DMS79 treated with DMSO at 0.1 percent for 48 hours (cell line): ENCODE measurements around the gene USP15.
"Not testable (repeated sequence)": the region's sequence is repeated elsewhere in the genome, so short reads cannot be mapped to it uniquely, and the experiment has no call there.

Source experiments
- DNase-seq: peaks from one replicate; lab custom pipeline; 2025; lab: John Stamatoyannopoulos, UW

The USP15 gene

GRCh38 chr12:62328296-62328921 is 68.2 kb downstream of the USP15 start:
- DNase-seq, result no peak

DNA sequence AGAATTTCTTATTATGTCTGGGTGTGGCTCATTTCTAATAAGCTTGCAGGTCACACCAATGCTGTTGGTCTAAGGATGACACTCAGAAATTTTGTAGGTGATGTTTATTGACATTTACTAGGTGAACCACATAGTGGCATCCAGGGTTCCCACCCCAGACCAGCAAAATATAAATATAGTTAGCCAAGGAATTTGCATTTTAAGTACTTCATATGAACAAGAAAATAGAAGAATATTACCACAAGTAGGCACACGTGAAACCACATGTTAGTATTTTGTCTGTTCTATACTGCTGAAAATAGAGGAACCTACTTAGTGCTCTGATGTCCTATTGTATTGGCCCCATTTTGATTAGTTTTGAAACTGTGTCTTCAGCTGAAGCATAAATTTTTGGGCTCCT is 71.1 kb downstream of the USP15 start:
- no peak for DNase-seq

- no peak for DNase-seq
Measured at GRCh38 chr12:62332598-62332997, 72.4 kb downstream of the USP15 start.

DNA sequence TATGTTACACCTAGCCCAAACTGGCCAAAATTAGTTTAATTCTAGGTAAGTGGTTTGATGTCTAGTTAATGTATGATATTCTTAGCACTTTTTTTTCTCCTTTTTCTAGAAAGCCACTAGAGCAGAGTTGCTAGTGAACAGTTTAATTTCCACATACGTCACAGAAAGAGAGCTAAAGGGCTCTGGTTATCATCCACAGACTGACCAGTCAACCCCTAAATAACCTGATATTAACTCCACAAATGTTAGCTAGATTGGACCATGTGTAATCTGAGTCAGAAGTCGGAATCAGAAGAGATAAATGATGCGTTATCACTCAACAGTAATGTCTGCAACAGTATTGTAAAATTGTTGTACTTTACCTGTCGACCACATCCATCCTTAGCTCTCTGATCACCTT is 74.9 kb downstream of the USP15 start:
- no peak for DNase-seq

DNA sequence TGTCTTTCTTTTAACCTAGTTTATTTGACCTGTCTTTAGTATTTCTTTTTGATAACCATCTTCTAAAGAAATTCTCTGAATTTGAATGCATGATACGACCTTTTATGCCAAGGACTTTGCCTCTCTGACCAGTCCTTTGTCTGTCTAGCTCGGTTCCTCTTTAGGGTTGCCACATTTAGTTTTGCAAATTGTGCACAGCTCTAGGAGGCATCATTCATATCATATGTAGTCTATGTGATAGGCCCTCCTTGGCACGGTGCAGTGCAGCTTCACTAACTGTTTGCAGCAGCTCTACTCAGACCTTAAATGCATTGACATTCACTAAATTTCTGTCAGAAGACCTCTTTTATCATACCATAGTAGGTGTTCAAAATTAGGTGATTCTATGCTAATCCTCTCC is 75.6 kb downstream of the USP15 start:
- no peak for DNase-seq

GRCh38 chr12:62337643-62338042 is 77.4 kb downstream of the USP15 start:
- DNase-seq, result not testable (repeated sequence)

DNA sequence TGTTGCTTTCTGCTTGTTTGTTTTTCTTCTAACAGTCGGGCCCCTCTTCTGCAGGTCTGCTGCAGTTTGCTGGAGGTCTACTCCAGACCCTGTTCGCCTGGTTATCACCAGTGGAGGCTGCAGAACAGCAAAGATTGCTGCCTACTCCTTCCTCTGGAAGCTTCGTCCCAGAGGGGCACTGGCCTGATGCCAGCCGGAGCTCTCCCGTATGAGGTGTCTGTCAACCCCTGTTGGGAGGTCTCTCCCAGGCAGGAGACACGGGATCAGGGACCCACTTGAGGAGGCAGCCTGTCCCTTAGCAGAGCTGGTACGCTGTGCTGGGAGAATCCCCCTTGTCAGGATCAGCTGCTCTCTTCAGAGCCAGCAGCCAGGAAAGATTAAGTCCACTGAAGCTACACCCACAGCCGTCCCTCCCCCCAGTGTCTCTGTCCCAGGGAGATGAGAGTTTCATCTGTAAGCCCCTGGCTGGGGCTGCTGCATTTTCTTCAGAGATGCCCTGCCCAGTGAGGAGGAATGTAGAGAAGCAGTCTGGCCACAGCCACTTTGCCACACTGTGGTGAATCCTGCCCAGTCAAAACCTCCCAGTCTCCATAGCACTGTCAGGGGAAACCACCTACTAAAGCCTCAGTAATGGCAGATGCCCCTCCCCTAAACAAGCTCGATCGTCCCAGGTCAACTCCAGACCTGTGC is 82.6 kb downstream of the USP15 start:
- not testable (repeated sequence) for DNase-seq

DNA sequence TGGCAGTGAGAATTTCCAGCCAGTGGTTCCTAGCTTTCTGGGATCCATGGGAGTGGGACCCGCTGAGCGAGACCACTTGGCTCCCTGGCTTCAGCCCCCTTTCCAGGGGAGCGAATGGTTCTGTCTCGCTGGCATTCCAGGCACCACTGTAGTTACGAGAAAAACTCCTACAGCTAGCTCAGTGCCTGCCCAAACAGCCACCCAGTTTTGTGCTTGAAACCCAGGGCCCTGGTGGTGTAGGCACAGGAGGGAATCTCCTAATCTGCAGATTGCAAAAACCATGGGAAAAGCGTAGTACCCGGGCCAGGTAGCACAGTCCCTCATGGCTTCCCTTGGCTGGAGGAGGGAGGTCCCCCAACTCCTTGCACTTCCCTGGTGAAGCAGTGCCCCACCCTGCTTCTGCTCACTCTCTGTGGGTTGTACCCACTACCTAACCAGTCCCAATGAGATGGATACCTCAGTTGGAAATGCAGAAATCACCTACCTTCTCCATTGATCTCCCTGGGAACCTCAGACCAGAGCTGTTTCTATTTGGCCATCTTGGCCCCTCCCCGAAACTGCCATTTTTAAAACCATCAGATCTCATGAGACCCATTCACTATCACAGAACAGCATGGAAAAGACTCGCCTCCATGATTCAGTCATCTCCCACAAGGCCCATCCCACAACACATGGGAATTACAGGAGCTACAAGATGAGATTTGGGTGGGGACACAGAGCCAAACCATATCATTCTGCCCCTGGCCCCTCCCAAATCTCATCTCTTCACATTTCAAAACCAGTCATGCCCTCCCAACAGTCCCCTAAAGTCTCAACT is 83.3 kb downstream of the USP15 start:
- DNase-seq, result not testable (repeated sequence)

DNA sequence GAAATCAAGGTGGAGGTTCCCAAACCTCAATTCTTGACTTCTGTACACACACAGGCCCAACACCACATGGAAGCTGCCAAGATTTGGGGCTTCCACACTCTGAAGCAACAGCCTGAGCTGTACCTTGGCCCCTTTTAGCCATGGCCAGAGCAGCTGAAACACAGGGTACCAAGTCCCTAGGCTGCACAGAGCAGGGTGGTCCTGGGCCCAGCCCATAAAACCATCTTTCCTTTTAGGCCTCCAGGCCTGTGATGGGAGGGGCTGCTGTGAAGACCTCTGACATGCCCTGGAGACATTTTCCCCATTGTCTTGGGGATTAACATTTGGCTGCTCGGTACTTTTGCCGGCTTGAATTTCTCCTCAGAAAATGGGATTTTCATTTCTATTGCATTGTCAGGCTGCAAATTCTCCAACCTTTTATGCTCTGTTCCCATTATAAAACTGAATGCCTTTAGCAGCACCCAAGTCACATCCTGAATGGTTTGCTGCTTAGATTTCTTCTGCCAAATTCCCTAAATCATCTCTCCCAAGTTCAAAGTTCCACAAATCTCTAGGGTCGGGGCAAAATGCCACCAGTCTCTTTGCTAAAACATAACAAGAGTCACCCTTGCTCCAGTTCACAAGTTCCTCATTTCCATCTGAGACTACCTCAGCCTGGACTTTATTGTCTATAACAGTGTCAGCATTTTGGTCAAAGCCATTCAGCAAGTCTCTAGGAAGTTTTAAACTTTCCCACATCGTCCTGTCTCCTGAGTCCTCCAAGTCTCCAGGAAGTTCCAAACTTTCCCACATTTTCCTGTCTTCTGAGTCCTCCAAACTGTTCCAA is 84.7 kb downstream of the USP15 start:
- not testable (repeated sequence) for DNase-seq

DNA sequence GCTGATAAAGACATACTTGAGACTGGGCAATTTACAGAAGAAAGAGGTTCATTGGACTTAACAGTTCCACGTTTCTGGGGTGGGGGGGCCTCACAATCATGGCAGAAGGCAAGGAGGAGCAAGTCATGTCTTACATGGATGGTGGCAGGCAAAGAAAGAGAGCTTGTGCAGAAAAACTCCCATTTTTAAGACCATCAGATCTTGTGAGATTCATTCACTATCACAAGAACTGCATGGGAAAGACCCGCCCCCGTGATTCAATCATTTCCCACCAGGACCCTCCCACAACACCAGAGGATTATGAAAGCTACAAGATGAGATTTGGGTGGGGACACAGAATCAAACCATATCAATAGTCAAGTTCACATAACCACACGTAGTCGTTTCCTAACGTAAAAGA is 85.5 kb downstream of the USP15 start:
- DNase-seq, result no peak

GRCh38 chr12:62346817-62347216 is 86.6 kb downstream of the USP15 start:
- no peak for DNase-seq

GRCh38 chr12:62347922-62348650 is 87.9 kb downstream of the USP15 start:
- no peak for DNase-seq

DNA sequence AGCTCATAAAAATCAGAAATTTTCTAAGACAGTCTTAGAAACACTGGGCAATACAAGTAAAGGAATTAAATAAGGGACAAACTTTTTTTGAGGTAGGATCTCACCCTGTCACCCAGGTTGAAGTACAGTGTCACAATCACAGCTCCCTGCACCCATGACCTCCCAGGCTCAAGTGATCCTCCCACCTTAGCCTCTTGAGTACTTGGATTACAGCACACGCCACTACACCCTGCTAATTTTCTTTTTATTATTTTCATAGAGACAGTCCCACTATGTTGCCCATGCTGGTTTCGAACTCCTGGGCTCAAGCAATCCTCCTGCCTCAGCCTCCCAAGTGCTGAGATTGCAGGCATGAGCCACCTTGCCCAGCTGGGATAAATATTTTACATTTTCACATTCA is 90.3 kb downstream of the USP15 start:
- no peak for DNase-seq

DNA sequence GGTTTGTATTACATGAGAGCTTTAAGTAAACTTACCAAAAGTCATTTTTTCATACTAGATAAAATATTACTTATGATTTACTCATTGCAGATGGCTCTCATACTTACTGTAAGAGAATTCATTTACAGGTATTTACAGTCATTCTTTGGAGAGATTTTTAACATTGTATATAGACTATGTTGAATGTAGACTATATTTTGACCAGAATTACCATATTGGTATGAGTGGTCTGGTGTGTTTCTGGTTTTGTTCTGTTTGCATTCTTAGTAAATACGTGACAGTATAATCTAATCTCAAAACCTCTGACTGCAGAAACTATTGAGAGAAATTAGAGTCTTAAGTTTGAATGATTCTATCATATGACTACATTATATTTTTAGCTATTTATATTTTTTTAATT is 91.1 kb downstream of the USP15 start:
- DNase-seq, result no peak

- no peak for DNase-seq
Measured at GRCh38 chr12:62361048-62361447, 100.8 kb downstream of the USP15 start.

GRCh38 chr12:62363506-62363905 is 103.3 kb downstream of the USP15 start:
- DNase-seq, result no peak

DNA sequence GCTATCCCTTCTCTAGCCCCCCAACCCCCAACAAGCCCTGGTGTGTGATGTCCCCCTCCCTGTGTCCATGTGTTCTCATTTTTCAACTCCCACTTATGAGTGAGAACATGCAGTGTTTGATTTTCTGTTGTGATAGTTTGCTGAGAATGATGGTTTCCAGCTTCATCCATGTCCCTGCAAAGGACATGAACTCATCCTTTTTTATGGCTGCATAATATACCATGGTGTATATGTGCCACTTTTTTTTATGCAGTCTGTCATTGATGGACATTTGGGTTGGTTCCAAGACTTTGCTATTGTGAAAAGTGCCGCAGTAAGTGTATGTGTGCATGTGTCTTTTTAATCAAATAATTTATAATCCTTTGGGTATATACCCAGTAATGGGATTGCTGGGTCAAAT is 104.5 kb downstream of the USP15 start:
- not testable (repeated sequence) for DNase-seq

DNA sequence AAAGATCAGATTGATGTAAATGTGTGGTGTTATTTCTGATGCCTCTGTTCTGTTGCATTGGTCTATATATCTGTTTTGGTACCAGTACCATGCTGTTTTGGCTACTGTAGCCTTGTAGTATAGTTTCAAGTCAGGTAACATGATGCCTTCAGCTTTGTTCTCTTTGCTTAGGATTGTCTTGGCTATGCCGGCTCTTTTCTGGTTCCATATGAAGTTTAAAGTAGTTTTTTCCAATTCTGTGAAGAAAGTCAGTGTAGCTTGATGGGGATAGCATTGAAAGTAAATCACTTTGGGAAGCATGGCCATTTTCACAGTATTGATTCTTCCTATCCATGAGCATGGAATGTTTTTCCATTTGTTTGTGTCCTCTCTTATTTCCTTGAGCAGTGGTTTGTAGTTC is 105.6 kb downstream of the USP15 start:
- not testable (repeated sequence) for DNase-seq

DNA sequence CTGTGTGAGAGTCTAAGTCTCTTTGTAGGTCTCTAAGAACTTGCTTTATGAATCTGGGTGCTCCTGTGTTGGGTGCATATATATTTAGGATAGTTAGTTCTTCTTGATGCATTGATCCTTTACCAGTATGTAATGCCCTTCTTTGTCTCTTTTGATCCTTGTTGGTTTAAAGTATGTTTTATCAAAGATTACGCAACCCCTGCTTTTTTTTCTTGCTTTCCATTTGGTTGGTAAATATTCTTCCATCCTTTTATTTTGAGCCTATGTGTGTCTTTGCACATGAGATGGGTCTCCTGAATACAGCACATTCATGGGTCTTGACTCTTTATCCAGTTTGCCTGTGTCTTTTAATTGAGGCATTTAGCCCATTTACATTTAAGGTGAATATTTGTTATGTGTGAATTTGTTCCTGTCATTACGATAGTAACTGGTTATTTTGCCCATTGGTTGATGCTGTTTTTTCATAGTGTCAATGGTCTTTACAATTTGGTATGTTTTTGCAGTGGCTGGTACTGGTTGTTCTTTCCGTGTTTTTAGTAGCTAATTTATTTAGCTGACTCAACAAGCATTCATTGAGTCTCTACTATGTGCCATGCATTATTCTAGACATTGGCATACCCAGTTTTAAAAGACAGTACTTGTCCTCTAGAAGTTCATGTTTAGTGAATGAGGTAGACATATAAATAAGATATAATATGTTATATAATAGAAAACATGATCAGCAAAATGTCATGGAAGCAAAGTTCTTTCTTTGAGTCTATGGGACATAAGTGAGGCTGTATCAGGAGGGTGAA is 108.4 kb downstream of the USP15 start:
- DNase-seq, result not testable (repeated sequence)

DNA sequence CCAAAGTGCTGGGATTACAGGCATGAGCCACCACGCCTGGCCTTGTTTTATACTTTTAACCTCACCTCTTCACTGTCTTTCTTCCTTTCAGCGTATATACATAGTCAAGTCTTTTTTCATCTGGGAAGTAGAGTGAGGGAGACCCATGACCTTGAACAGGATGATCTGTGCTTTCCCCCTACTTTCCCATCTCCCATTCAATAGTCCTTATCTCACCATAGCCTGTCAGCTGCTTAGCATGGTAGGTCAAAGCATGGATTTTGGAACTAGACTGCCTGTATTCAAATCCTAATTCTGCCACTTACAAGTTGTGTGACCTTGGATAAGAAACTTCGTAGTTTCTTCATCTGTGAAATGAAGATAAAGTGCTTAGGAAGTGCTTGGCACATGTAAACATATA is 110.0 kb downstream of the USP15 start:
- DNase-seq, result no peak

- DNase-seq, result no peak
Measured at GRCh38 chr12:62371661-62372060, 111.5 kb downstream of the USP15 start.
